ENCODE data around the gene IGFBP2. TPM values are rescaled to one million over a fixed set of nuclear protein-coding genes. Genes with fewer than 3 reads are reported as not detected.

The IGFBP2 gene
- total and polyA plus RNA-seq, 9 of the 15 experiments (the other 6 are each of a cell fraction or from before 2014, with no cell fraction given), result 0.93 TPM; not detected in 8

DNA sequence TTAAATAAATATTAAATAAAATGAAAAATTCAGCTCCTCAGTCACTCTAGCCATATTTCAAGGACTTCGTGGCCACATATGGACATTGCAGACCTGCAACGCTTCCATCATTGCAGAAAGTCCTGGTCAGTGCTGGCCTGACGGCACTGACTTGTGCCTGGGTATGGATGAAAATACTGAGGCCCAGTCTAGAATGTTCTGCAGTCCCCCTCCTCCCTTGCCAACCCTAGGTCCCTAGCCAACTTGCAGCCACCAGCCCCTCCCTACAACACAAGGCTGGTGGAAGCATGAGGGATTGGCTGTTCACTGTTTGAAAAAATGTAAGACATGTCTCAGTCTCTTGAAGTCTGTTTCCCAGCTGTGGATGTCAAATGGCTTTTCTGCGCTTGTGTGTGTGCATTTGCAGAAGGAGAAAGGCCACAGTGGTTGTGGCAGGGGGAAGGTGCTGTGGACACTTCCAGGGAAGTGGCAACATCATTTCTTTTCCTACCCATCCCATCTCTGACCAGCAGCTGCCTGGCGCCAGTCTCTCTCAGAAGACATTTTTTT is 52.2 kb downstream of the IGFBP2 start:
- no peak overlapping the region for H3K4me2 ChIP-seq (ENCODE audit: insufficient read depth, low read length)
- H3K36me3 ChIP-seq (ENCODE audit: control insufficient read depth, insufficient read depth, low read length), result no peaks in the 10 kb centered on the region
- H3K79me2 ChIP-seq (ENCODE audit: control insufficient read depth, insufficient read depth, low read length), result no peaks in the 10 kb centered on the region
- H3K9ac ChIP-seq (ENCODE audit: insufficient read depth in 1 of 2, low read depth in 2 of 2, low read length in 2 of 2), result no peak overlapping the region
- CTCF ChIA-PET (ENCODE audit: low intra/inter-chr PET ratio), result no interaction called here
- 46% methylated on average over 5 of the region's 5 CpGs for WGBS (ENCODE audit: insufficient coverage, low coverage, missing lambda C conversion rate)
- no peak overlapping the region for H2AFZ ChIP-seq (ENCODE audit: low read depth, low read length)
- FAIRE-seq (no peak), ATAC-seq (no peak), DNase-seq (ENCODE audit: extremely low read depth in 1 of 4, low spot score in 3 of 4) (no peak)
- no TSS peak for BruUV-seq (replicated peaks)
- no peak overlapping the region for H3K4me3 ChIP-seq
- in situ Hi-C loops (cut with MboI) (loop anchor here (10.0 to 25.0 kb wide), 2 partner anchors 829 to 1027 kb away; no protein-coding TSS in a partner anchor), intact Hi-C loops (cut with micrococcal nuclease) (no loop called here)
- H3K9me1 ChIP-seq (ENCODE audit: control insufficient read depth, insufficient read depth, low read length), result no peaks in the 10 kb centered on the region
- H3K27me3 ChIP-seq (ENCODE audit: control insufficient read depth in 2 of 2, insufficient read depth in 2 of 2, low read length in 2 of 2), result no peaks in the 10 kb centered on the region
- H4K20me1 ChIP-seq (replicated peaks; ENCODE audit: control insufficient read depth, insufficient read depth, low read length), result no peaks in the 10 kb centered on the region
- POLR2A ChIA-PET, result interaction anchor here (0.6 kb wide), 1 partner anchor 62 kb away, joined by 3 read pairs; no protein-coding TSS in a partner anchor
- no peaks in the 10 kb centered on the region for H3K9me3 ChIP-seq (replicated peaks; ENCODE audit: control insufficient read depth, insufficient read depth, low read depth, low read length)
- peaks cover 13 to 17% of the 10 kb centered on the region in 2 experiments; a peak in 4 of 5 replicates for H3K4me1 ChIP-seq (replicated peaks in 1 of 2; ENCODE audit: control insufficient read depth in 2 of 2, insufficient read depth in 2 of 2, low read length in 2 of 2)
- H3K27ac ChIP-seq (ENCODE audit: extremely low read depth, low read depth, low read length), result no peak overlapping the region
- no peak for TF ChIP-seq HCFC1 (IDR thresholded peaks at IDR 0.05; ENCODE audit: low read depth, low read length)
- TF ChIP-seq HNRNPH1 (optimal IDR thresholded peaks at IDR 0.05; ENCODE audit: low read depth, low read length), result no peak
- TF ChIP-seq, protein P1, sequence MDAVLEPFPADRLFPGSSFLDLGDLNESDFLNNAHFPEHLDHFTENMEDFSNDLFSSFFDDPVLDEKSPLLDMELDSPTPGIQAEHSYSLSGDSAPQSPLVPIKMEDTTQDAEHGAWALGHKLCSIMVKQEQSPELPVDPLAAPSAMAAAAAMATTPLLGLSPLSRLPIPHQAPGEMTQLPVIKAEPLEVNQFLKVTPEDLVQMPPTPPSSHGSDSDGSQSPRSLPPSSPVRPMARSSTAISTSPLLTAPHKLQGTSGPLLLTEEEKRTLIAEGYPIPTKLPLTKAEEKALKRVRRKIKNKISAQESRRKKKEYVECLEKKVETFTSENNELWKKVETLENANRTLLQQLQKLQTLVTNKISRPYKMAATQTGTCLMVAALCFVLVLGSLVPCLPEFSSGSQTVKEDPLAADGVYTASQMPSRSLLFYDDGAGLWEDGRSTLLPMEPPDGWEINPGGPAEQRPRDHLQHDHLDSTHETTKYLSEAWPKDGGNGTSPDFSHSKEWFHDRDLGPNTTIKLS (IDR thresholded peaks at IDR 0.05; ENCODE audit: borderline replicate concordance, low read depth), result no peak
- TF ChIP-seq, protein P2, sequence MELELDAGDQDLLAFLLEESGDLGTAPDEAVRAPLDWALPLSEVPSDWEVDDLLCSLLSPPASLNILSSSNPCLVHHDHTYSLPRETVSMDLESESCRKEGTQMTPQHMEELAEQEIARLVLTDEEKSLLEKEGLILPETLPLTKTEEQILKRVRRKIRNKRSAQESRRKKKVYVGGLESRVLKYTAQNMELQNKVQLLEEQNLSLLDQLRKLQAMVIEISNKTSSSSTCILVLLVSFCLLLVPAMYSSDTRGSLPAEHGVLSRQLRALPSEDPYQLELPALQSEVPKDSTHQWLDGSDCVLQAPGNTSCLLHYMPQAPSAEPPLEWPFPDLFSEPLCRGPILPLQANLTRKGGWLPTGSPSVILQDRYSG (tag; conservative IDR thresholded peaks at IDR 0.05; ENCODE audit: low read depth), result no peak
- TF ChIP-seq, protein P3, sequence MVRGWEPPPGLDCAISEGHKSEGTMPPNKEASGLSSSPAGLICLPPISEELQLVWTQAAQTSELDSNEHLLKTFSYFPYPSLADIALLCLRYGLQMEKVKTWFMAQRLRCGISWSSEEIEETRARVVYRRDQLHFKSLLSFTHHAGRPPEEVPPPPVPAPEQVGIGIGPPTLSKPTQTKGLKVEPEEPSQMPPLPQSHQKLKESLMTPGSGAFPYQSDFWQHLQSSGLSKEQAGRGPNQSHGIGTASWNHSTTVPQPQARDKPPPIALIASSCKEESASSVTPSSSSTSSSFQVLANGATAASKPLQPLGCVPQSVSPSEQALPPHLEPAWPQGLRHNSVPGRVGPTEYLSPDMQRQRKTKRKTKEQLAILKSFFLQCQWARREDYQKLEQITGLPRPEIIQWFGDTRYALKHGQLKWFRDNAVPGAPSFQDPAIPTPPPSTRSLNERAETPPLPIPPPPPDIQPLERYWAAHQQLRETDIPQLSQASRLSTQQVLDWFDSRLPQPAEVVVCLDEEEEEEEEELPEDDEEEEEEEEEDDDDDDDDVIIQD (CRISPR knock-in tag; IDR thresholded peaks at IDR 0.05), result no peak
- TF ChIP-seq NFIX (CRISPR knock-in tag; IDR thresholded peaks at IDR 0.05; ENCODE audit: low read depth), result no peak
- TF ChIP-seq, protein P4, sequence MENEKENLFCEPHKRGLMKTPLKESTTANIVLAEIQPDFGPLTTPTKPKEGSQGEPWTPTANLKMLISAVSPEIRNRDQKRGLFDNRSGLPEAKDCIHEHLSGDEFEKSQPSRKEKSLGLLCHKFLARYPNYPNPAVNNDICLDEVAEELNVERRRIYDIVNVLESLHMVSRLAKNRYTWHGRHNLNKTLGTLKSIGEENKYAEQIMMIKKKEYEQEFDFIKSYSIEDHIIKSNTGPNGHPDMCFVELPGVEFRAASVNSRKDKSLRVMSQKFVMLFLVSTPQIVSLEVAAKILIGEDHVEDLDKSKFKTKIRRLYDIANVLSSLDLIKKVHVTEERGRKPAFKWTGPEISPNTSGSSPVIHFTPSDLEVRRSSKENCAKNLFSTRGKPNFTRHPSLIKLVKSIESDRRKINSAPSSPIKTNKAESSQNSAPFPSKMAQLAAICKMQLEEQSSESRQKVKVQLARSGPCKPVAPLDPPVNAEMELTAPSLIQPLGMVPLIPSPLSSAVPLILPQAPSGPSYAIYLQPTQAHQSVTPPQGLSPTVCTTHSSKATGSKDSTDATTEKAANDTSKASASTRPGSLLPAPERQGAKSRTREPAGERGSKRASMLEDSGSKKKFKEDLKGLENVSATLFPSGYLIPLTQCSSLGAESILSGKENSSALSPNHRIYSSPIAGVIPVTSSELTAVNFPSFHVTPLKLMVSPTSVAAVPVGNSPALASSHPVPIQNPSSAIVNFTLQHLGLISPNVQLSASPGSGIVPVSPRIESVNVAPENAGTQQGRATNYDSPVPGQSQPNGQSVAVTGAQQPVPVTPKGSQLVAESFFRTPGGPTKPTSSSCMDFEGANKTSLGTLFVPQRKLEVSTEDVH (IDR thresholded peaks at IDR 0.05; ENCODE audit: low read depth, partially characterized antibody), result no peak
